Inflammatory macrophage (primary cell): ENCODE data around the gene GPR83.
A peak's percentile ranks its signal among the peaks of the same experiment; 100 is the strongest.
"Not testable (repeated sequence)": the region's sequence is repeated elsewhere in the genome, so short reads cannot be mapped to it uniquely, and the experiment has no call there.

Experiments used
- DNase-seq, 2 donors: peaks; one replicate each; pipeline ENCODE4 v3.0.0-alpha.2; 2020 to 2022
- total RNA-seq, 18 experiments: gene quantifications; one replicate each; lab custom pipeline; 2026; ENCODE audit warnings: mixed read lengths in 6 of 18, inconsistent platforms in 2 of 18; lab: John Stamatoyannopoulos, UW

The GPR83 gene
- total RNA-seq, result 0 to 0.11 (median 0) reads per million in 18 experiments

DNA sequence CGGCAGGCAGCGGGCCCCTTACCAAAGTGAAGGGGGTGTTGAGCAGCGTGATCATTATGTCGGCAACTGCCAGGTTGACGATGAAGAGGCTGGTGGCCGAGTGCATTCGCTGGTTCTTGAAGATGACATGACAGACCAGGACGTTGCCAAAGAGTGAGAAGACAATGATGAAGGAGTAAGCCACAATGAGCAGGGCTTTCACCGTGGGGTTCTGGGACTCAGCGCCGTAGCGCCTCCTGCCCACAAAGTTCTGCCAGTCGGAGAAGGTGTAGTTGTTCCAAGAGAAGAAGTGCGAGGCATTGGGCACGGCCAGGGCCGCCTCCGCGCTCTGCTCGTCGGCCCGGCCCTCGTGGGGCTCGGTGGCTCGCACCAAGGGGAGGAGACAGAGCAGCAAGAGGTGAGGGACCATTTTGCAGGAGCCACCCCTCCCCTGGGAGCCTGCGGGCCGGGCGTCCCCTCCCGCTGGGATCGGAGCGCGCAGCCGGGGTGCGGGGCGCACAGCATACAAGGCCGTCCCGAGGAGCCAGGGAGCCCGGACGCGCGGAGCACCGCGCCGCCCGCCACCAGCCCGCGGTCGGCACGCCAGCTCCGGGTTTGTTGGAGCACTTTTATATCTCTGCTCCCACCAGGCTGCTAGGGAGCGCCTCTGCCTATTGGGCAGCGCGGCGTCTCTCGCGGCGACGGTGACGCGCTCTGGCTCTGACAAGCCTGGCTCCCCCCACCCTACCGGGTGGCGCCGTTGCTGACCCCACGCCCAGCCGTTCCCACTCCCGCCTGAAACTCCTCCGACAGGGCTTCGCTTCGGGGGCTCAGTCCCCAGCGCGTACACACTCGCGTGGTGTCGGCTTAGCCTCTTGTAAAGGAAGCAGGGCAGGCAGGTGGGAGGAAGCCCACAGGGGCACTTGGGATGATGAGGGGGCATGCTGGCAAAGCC lies at the start of gene GPR83:
TSS of gene GPR83 (minus strand) at position 581 of the 934 bp plus-strand sequence. CDS start at position 409, 172 bp downstream.
- no peak for DNase-seq

DNA sequence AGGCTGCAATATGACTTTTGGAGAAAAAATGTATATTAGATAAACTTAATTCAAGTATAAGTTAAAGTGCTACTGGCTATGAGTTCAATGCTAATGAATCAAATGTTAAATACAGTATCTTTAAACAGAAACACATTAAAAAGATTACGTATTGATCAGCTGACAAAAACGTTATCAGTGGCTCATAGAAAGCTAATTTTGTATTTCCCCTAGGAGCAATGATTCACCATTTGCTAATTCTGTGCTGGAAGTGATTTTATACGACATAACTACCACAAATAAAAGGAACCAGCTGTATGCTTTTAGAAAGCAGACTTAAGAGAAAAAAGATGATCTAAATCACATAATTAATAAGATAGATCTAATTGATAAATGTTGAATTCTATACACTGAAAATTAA lies 48.8 kb upstream of the GPR83 start:
- peak in 1 of 2 donors; percentile 15 for DNase-seq

DNA sequence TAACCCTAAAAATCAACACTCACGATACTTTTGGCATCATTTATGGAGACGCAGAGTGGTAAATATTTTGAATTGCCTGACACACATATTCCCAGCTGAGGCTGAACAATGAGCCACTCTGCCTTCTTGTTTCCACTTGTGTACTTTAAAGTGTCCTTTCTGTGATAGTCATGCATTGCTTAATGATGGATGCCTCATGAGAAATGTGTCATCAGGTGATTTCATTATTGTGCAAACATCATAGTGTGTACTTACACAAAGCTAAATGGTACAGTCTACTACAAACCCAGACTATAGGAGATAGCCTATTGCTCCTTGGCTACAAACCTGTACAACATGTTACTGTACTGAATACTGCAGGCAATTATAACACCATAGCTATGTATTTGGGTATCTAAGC lies 48.2 kb upstream of the GPR83 start:
- DNase-seq, result peak; percentile 63 to 72

DNA sequence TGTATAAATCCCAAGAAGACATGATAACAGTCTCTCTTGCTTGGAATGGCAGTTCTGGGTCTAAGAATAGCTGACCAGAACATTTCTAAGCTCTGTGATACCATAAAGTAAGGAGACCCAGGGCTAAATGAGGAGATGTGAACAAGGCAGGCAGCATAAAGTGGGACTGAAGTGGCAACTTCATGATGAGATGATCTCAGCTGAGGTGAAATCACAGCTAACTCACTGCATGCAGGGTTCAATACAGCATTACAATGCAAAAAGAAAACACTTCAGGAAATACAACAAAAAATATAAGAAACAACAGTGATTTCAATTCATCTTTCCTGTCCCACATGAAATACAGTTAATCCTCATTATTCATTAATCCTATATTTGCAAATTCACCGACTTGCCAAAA lies 47.8 kb upstream of the GPR83 start:
- DNase-seq, result peak in 1 of 2 donors; percentile 24

DNA sequence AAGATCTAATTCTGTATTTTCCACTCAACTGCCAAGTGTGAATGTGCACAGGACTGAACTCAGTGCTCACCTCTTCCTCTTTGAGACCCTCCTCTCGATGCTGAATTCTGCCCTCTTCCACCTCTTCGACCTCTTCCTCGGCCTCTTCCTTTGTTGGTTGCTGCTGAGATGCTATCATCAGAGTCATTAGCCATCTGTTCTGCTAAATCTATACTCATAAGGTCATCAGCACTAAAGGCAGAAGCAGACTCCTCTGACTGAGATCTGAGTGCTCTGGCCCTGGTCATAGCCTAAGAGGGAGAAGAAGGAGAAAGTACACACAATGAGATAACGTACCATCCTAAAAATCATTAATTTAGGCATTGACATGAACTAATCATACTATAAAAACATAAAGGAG lies 45.9 kb upstream of the GPR83 start:
- no peak for DNase-seq

DNA sequence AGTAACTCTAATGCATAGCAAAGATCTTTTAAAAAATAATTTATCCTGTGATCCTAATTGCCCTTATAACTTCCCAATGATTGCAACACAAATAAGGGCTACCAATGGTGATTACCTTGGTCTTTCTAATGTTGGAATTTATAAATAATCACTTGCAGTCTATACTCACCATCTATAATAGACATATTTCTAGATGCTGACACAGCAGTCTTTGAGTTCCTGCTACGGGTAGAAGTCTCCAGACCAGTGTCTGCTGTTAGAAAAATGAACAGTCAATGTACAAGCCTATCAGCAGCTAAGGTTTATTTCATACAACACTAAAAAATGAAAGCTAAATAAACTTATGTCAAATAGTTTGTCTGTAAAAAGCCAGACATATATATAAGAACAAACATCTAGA lies 44.4 kb upstream of the GPR83 start:
- DNase-seq, result no peak

DNA sequence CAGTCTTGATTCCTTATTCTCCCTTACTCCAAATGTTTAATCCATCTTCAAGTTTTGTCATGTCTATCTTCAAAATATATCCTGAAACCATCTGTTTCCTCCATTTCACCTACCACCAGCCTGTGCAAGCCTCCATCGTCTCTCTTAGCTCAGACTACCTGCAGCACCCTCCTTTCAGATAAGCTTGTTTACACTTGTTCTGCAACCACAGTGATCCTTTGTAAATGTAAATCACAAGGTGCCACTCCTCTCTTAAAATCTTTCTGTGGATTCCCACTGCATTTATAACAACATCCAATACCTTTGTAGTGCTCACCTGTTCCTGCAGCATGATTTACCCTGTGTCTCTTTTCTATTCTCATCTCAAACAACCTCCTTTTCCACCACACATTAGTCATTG lies 31.8 kb upstream of the GPR83 start:
- DNase-seq, result no peak

DNA sequence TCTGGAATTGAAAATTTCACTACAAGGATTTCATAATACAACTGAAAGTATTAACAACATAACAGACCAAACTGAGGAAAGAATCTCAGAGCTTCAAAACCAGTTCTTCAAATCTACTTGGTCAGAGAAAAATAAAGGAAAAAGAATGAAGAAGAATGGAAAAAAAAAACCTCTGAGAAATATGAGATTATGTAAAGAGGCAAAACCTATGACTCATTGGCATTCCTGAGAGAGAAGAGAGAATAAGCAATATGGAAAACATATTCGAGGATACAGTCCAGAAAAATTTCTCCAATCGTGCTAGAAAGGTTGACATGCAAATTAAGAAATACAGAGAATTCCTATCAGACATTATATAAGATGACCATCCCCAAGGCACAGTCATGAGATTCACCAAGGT lies 23.4 kb upstream of the GPR83 start:
- no peak for DNase-seq

DNA sequence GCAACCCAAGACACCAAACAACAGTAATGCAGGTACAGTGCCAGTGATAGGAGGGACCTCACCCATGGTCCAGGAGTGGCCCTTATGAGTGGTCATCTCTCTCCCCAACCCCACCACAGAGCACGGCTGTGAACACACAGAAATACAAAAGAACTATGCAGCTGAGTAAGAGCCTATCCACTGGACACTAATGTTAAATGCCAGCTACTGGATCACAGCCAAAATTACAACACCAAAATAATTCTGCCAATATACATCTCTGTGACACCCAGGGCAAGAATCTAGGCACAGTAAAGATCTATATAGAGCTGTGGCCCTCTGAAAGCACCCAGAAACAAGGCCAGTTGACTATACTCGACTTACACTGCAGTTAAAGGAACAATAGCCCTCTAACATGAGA lies 22.8 kb upstream of the GPR83 start:
- no peak for DNase-seq

DNA sequence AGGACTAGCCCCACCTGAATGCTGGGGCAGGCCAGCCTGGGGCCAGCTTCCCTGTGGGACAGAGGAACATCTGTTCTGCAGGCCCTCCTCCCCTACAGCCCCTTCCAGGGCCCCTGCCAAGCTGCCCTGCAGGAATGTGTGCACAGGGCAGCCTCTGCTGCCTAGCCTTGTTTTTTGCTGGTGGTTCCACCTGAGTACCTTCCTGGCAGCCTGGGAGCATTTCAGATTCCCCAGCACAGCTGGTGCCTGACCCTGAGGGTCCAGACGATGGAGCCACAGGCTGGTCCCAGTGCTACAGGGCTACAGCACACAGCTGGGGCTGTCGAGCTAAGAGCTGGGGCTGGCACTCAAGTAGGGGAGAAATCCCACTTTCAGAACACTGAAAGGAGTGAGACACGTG lies 22.3 kb upstream of the GPR83 start:
- no peak for DNase-seq

DNA sequence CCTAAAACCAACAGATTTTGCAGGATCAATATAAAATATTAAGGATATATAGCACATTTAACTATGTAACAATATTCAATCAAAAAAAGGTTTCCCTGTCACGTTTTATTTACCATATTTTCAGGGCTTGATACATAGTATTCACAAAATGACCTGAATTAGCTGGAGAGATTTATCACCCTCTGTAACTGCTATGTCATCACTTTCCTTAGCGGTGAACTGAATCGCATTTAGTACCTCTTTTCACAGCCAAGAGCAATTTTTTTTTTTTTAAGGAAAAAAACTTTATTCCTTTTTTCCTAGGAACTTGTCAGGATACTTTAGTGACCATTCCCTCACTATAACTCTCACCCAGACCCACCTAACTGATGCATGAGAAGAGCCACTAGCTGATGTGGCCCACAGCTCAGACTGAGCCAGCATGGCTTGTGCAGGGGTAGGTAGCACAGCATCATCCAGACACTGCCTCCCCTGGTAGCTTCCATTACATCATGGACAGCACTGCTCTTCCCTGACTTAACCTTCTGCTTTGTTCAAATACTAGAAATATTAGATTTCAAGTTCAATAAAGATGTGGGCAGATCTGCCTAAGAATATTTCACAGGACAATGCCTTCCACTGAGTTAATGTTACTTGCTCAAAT lies 17.0 kb upstream of the GPR83 start:
- DNase-seq, result no peak

DNA sequence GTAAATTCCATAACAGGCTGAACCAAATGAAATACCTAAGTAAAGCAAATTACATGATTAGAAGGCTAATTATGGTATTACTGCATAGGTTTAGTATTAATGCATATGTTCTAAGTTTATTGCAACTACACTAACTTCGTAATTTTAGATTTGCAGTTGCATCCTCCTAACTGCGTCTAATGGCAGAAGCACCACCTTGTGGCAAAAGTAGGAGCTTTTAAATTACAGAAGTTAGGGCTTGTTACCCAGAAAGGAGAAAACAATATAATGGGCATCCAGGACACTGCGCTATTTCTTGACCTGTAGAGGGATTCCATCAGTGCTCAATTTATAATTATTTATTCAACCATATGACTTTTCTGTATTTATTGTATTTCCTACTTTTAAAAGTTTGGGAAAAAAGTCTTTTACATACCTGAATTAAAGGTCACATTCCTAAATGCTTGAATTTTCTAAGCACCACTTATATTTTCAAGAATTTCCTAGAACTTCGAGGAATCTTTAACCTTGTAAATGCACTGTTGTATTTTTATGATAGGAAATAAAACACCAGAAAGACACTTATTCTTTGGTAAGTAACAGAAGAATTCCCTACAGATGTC lies 16.3 kb upstream of the GPR83 start:
- DNase-seq, result peak; percentile 8 to 10

DNA sequence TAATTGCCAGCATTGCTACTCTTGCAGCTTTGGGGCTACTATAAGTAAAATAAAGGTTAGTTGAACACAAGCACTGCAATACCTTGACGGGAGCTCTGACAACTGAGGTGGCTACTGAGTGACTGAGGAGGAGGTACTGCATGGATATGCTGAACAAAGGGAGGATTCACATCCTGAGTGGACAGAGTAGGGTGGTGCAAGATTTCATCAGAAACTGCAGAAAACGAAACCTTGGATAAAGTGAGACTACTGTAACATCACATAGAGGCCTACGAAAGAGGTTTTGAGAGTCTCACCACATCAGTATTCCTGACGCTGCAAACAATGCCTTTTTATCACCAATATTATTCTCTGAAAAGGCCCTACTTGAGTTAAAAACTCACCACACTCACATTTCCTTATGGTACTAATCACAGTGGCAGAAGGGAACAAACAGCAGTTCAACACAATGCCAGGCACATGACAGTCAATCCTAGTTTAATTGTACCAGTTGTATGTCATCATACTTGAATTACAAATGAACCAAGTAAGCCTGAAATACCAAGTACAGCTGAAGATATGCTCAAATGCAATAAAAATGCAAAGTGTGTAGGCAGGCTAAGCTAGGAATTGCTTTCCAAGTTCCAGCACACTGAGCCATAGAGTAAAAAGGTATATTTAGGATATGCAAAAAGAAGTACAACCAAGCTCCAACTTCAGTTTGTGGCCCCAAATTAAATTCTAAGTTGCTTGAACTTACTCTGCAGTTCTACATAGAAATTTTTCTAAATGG lies 4.0 kb upstream of the GPR83 start:
- DNase-seq, result no peak

DNA sequence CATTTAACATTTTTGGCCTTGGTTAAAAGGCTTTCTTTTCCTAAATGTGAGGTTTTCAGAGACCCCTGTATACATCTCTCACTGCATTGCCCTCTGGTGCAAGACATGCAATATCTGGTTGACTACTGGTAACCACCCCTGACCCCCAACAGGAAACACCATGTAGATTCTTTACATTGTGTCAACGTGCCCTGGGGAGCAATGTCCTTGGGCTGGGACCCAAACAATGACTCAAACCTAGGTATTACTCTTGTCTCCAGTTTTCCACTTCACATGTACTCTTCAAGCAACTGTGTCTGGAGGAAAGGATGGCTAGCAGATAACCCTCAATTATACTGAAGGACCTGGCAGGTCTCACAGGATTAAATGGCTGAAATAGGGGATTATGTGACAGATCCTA lies 1.1 kb upstream of the GPR83 start:
- DNase-seq, result no peak

DNA sequence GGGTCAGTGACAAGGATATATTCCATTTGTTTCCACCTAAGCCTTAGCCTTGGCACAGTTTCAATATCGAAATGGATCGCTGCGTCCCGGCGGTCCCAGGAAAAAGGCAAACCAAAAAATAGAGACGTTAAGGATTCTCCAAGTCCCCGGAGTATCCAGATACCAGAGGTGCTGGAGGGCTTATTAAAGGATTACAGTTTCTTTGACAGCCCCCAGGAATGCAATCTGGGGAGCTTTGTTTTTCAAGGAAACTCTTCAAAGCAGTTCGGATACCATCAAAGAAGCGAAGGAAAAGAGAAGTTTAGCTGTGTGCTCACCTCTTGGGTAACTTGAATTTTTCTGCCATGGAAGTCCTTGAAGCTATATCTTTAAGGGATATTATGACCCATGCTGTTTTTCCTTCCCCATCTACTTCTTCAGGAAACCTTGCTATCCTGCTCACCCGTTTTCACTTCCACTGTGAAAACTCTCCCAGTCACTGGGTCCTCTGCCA lies 600 bp upstream of the GPR83 start:
- DNase-seq, result no peak

DNA sequence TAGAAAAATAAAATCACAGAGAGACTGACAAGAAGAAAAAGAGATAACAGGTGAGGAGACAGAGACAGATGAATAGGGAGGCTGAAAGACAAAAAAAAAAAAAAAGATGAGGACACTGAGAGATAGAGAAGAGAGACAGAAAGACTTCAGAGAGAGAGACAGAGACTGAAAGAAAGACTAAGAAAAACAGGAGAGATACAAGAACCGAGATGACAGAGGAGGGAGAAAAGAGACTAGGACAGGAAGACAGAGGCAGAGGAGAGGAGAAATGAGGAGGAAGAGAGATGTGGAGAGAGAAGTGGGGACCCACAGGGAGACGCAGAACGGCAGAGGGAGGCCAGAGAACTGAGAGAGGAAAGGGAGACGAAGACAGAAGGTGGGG lies 771 bp downstream of the GPR83 start:
- no peak for DNase-seq

DNA sequence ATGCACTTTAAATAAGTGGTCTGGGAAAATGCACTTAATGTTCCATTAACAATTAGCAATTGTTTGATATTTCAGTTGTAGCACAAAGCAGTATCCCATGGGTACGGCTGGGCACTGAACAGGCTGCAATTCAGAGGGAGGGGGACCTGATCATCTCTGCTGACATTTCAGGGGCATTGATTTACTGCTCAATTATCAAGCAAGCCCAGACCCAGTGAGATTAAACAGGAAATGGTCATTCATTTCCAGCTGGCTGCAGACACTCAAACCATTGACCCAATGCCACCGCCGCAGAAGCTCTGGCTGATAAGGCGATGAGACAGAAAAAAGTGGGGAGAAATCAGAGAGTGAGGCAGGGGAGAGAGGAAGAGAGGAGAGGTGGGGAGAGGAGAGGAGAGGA lies 1.2 kb downstream of the GPR83 start:
- DNase-seq, result no peak

DNA sequence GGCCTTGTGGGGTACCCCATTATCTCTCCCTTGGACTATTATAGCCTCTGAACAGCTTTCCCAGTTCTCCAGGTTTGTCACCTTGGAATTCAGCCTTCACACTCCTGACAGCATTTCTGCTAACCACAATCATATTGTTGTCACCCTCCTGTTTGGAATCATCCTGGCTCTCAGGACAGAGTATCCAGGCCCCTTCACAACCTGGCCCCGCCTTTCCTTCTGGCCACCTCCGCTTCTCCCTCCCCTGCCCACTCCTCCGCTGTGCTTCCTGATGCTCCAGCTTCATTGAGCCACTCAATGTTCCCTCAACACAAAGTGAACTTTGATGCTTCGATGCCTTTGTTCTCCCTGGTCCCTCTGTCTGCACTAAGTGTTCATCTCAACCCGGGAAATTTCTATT lies 3.1 kb downstream of the GPR83 start:
- DNase-seq, result no peak

DNA sequence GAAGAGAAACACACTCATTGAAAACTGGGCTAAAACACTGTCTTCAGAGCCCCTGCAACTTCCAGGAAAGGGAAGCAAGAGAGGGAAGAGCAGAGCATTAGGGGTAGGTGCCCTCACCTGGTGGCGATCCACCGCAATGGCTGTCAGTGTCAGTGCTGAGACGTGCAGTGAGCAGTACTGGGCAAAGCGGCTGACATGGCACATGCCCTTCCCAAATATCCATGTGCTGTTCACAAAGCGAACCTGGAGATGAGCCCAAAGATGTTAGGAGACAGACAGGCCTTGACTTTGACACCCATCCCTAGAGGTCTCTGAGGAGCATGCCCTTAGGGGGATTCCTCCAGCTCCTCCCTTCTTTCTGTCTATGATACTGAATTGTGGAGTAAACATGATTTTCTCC lies 4.9 kb downstream of the GPR83 start:
- DNase-seq, result no peak

DNA sequence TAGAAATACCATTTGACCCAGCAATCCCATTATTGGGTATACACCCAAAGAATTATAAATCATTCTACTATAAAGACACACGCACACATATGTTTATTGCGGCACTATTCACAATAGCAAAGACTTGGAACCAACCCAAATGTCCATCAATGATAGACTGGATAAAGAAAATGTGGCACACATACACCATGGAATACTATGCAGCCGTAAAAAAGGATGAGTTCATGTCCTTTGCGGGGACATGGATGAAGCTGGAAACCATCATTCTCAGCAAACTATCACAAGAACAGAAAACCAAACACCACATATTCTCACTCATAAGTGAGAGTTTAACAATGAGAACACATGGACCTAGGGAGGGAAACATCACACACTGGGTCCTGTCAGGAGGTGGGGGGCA lies 9.3 kb downstream of the GPR83 start:
- not testable (repeated sequence) for DNase-seq

DNA sequence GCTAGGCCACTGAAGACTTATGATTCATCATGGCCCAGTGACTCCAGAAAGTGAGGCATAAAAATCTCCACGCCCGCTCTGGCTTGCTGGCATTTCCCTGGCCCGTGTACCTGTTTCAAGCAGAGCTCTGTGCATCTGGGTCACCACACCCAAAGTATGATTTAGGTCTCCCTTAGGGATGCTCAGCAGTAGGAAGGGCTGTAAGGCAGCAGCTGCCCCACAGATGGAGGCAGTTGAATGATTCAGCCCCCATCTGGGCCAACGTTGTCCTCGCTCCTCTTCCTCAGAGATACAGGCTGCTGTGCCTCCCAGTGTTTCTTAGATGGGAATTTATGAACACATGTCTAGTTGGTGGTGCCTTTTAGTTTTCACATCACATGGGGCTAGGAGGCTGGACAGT lies 21.6 kb downstream of the GPR83 start:
- no peak for DNase-seq

DNA sequence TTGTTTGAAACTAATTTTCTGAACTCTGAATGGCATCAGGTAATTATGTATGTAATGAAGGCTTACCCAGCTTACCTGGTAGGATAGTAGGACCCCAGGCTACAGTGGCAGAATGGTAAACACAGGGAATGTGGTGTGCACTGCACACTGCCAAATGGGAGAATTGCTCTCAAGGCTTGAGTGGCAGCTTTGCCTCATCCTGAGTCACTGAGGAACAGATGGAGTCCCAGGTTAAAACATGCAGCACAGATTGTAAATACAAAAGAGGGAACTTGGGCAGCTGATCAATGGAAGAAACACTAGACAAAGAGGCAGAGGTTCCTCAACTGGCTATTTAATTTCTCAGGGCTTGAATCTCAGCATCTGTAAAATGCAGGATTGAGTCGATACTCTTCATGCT lies 24.4 kb downstream of the GPR83 start:
- DNase-seq, result no peak

DNA sequence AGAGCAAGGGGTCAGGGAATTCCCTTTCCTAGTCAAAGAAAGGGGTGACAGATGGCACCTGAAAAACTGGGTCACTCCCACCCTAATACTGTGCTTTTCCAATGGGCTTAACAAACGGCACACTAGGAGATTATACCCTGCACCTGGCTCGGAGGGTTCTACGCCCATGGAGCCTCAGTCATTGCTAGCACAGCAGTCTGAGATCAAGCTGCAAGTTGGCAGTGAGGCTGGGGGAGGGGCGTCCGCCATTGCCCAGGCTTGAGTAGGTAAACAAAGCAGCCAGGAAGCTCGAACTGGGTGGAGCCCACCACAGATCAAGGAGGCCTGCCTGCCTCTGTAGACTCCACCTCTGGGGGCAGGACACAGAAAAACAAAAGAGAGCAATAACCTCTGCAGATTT lies 30.6 kb downstream of the GPR83 start:
- DNase-seq, result not testable (repeated sequence)
